HEK293T (cell line): Measurements from ENCODE around the gene ZNF532.

Source experiments
- ARNT ChIP-seq: fragments of 450-650 bp; IDR thresholded peaks from 2 replicates; pipeline ENCODE4 v1.6.1; 2017; ENCODE audit warnings: mild to moderate bottlenecking
- BHLHE40 ChIP-seq: fragments of 450-650 bp; IDR thresholded peaks from 2 replicates; pipeline ENCODE4 v1.6.1; 2016; ENCODE audit warnings: mild to moderate bottlenecking, moderate library complexity, borderline replicate concordance
- ELF4 ChIP-seq: fragments of 450-650 bp; IDR thresholded peaks from 2 replicates; pipeline ENCODE4 v1.6.1; 2017; ENCODE audit warnings: antibody characterized with exemption
- FOXA1 ChIP-seq: fragments of 450-650 bp; IDR thresholded peaks from 2 replicates; pipeline ENCODE4 v1.6.1; 2016; ENCODE audit warnings: mild to moderate bottlenecking
- FOXK2 ChIP-seq: fragments of 450-650 bp; IDR thresholded peaks from 2 replicates; pipeline ENCODE4 v1.6.1; 2016; ENCODE audit warnings: mild to moderate bottlenecking
- HDGF ChIP-seq: fragments of 450-650 bp; IDR thresholded peaks from 2 replicates; pipeline ENCODE4 v1.6.1; 2017; ENCODE audit warnings: antibody characterized with exemption, borderline replicate concordance
- NFRKB ChIP-seq: fragments of 450-650 bp; IDR thresholded peaks from 2 replicates; pipeline ENCODE4 v1.6.1; 2016; ENCODE audit warnings: mild to moderate bottlenecking, moderate library complexity
- SP1 ChIP-seq: fragments of 450-650 bp; IDR thresholded peaks from 2 replicates; pipeline ENCODE4 v1.6.1; 2017
- TF ChIP-seq, protein P1 (sequence below): fragments of 450-650 bp; IDR thresholded peaks from 2 replicates; pipeline ENCODE4 v1.6.1; 2016

DNA sequence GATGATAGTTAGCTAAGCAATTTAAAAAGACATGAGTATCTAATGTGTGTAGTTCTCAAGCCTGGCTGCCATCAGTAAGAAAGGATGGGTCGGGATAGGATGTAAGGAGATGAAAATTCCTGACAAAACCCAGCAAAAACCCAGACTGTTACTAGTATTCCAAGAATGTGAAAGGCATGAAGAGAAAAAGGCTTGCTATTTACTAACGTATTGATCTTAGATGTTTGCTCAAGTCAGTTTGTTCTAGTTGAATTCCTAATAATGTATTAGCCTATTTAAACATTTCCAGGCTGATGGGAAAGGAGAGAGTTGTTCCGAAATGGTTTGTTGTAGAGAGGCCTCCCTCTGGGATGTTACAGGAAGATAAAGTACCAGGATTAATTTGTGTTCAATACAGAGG lies 88.2 kb downstream of the ZNF532 start:
- TF ChIP-seq FOXA1 (no peak), HDGF (no peak), BHLHE40 (no peak), SP1 (no peak), NFRKB (no peak), FOXK2 (no peak), ARNT (no peak), ELF4 (no peak)
- TF ChIP-seq, protein P1, sequence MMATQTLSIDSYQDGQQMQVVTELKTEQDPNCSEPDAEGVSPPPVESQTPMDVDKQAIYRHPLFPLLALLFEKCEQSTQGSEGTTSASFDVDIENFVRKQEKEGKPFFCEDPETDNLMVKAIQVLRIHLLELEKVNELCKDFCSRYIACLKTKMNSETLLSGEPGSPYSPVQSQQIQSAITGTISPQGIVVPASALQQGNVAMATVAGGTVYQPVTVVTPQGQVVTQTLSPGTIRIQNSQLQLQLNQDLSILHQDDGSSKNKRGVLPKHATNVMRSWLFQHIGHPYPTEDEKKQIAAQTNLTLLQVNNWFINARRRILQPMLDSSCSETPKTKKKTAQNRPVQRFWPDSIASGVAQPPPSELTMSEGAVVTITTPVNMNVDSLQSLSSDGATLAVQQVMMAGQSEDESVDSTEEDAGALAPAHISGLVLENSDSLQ, result no peak
